WTC11 (cell line): Measurements from ENCODE around the gene LCN15. TPM values are rescaled to one million over a fixed set of nuclear protein-coding genes. Genes with fewer than 3 reads are reported as not detected.

Source experiments
- ATAC-seq: fragments of 200-7000 bp; cut with Tn5 transposase; 2 replicates; pipeline ENCODE4 v1.10.0; 2021; ENCODE audit warnings: mild to moderate bottlenecking, moderate library complexity
- CTCF ChIA-PET: fragments of 300-600 bp; sonication (Branson Sonifier 250); formaldehyde crosslinking; loops from one replicate; lab custom pipeline; 2021; ENCODE audit warnings: antibody characterized with exemption; lab: Charles Lee
- POLR2A ChIA-PET: fragments of 350-600 bp; sonication (Branson Sonifier 250); formaldehyde crosslinking; loops from one replicate; lab custom pipeline; 2021; ENCODE audit warnings: antibody characterized with exemption; lab: Charles Lee
- DNase-seq: peaks from one replicate; pipeline ENCODE4 v3.0.0; 2021; ENCODE audit warnings: low spot score
- H3K27ac Mint-ChIP-seq: 2 replicates; pipeline ENCODE4 v1.8.0; 2021; ENCODE audit warnings: mixed read lengths
- H3K27me3 Mint-ChIP-seq: 2 replicates; pipeline ENCODE4 v1.8.0; 2021; ENCODE audit warnings: low read depth, mild to moderate bottlenecking, moderate library complexity, mixed read lengths
- H3K36me3 Mint-ChIP-seq: 2 replicates; pipeline ENCODE4 v1.8.0; 2021; ENCODE audit warnings: mixed read lengths
- H3K4me1 Mint-ChIP-seq: 2 replicates; pipeline ENCODE4 v1.8.0; 2022; ENCODE audit warnings: mixed read lengths
- H3K4me3 Mint-ChIP-seq: 2 replicates; pipeline ENCODE4 v1.8.0; 2021; ENCODE audit warnings: mild to moderate bottlenecking, moderate library complexity, mixed read lengths
- H3K9me3 Mint-ChIP-seq: 2 replicates; pipeline ENCODE4 v1.8.0; 2021; ENCODE audit warnings: mixed read lengths
- GABPB1 ChIP-seq: sonication (generic); formaldehyde crosslinking; IDR thresholded peaks from 2 replicates; pipeline ENCODE4 v1.8.1; 2023; ENCODE audit warnings: mild to moderate bottlenecking, missing genetic modification reagents
- IRF2 ChIP-seq: sonication (generic); formaldehyde crosslinking; IDR thresholded peaks from 2 replicates; pipeline ENCODE4 v1.8.0; 2022; ENCODE audit warnings: low read depth, missing genetic modification reagents, borderline replicate concordance
- JAZF1 ChIP-seq: fragments of 250-450 bp; sonication (Bioruptor Pico); IDR thresholded peaks from 2 replicates; pipeline ENCODE4 v1.9.0; 2021; ENCODE audit warnings: moderate library complexity, mild to moderate bottlenecking, inconsistent platforms
- KAT7 ChIP-seq: sonication (generic); formaldehyde crosslinking; IDR thresholded peaks from 2 replicates; pipeline ENCODE4 v1.8.1; 2023; ENCODE audit warnings: missing genetic modification reagents, mild to moderate bottlenecking, borderline replicate concordance
- NFE2L1 ChIP-seq: sonication (generic); formaldehyde crosslinking; IDR thresholded peaks from 2 replicates; pipeline ENCODE4 v1.8.1; 2023; ENCODE audit warnings: missing genetic modification reagents
- TEAD4 ChIP-seq: sonication (generic); formaldehyde crosslinking; IDR thresholded peaks from 2 replicates; pipeline ENCODE4 v1.8.0; 2022; ENCODE audit warnings: mild to moderate bottlenecking, missing genetic modification reagents
- ZNF263 ChIP-seq: sonication (generic); formaldehyde crosslinking; IDR thresholded peaks from 2 replicates; pipeline ENCODE4 v1.8.1; 2022; ENCODE audit warnings: low read depth, mild to moderate bottlenecking, moderate library complexity, missing genetic modification reagents
- ZNF396 ChIP-seq: fragments of 250-450 bp; sonication (Bioruptor Pico); IDR thresholded peaks from 2 replicates; pipeline ENCODE4 v1.8.0; 2021; ENCODE audit warnings: mild to moderate bottlenecking, moderate library complexity, borderline replicate concordance
- ZNF425 ChIP-seq: fragments of 250-450 bp; sonication (Bioruptor Pico); conservative IDR thresholded peaks from 2 replicates; pipeline ENCODE4 v1.9.0; 2021; ENCODE audit warnings: mild to moderate bottlenecking
- total RNA-seq: library from RNA; stranded (reverse); gene quantifications from 3 replicates; pipeline ENCODE4 v1.2.3, GENCODE V29; 2021
- TF ChIP-seq, protein P1 (sequence below): sonication (generic); formaldehyde crosslinking; conservative IDR thresholded peaks from 2 replicates; pipeline ENCODE4 v1.8.1; 2022; ENCODE audit warnings: mild to moderate bottlenecking, missing genetic modification reagents
- TF ChIP-seq, protein P2 (sequence below): fragments of 250-450 bp; sonication (Bioruptor Pico); IDR thresholded peaks from 2 replicates; pipeline ENCODE4 v1.9.0; 2021; ENCODE audit warnings: mild to moderate bottlenecking, borderline replicate concordance

The LCN15 gene
- total RNA-seq, 1 experiment from 2014 or later, result 0.52 TPM

- no peak for ATAC-seq
- no peak for DNase-seq
- TF ChIP-seq ZNF425 (CRISPR knock-in tag) (no peak), KAT7 (no peak)
- H3K4me1 Mint-ChIP-seq, result no peaks in the 10 kb centered on the region; the same call in none of the 2 replicates
- no peak overlapping the region for H3K4me3 Mint-ChIP-seq
- ChIA-PET POLR2A (interaction anchor here (0.5 kb wide), 1 partner anchor 253 kb away, joined by 3 read pairs; no protein-coding TSS in a partner anchor), CTCF (interaction anchor here (1.2 to 4.7 kb wide), 4 partner anchors 10 to 16 kb away, joined by 3 to 39 read pairs (median 5); partner anchors contain the start of gene LCN8)
- no peaks in the 10 kb centered on the region for H3K9me3 Mint-ChIP-seq
- H3K36me3 Mint-ChIP-seq, result no peaks in the 10 kb centered on the region
- no peak overlapping the region for H3K27ac Mint-ChIP-seq
- H3K27me3 Mint-ChIP-seq, result no peaks in the 10 kb centered on the region
Measured at GRCh38 chr9:136745389-136746154, 18.7 kb downstream of the LCN15 start.

DNA sequence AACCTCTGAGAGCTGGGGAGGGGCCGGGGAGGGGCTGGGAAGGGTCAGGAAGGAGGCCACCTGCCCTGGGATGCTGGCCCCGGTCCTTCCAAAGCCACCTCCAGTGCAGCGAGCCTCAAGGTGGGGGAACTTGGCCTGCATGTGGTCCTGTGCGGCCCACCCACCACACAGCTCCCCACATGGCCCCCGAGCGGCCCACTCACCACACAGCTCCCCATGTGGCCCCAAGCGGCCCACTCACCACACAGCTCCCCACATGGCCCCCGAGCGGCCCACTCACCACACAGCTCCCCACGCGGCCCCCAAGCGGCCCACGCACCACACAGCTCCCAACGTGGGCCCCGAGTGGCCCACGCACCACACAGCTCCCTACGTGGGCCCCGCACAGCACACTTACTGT, 19.5 kb downstream of the LCN15 start:
- no peaks in the 10 kb centered on the region; the same call in none of the 2 replicates for H3K4me1 Mint-ChIP-seq
- H3K27me3 Mint-ChIP-seq, result no peaks in the 10 kb centered on the region
- POLR2A ChIA-PET, result no interaction called here

DNA sequence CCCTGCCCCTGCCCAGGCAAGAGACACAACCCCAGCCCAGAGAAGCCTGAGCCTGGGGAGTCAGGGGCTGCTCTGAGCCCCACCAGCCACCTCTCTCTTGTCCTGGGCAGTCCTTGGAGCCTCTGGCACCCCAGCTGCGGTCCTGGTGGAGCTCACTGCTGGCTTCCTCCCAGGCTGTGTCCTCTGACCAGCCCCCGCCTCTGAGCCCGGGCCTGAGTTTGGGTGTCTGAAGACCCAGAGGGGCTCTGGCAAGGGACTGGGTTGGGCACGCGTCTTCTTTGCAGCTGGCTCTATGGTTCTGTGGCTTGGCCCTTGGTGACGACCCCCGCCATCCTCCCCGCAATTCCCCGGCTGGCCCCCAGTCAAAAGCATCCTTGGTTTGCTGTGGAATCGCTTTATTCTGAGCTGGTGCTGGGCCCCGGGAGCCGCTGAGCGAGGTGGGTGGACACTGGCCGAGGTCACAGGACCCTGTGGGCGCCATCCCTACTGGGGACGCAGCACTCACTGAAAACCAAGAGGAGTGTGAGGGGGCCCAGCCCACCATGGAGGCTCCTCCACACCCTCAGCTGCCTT, 20.6 kb downstream of the LCN15 start:
- Mint-ChIP-seq H3K4me3 (no peak overlapping the region), H3K4me1 (no peaks in the 10 kb centered on the region; the same call in none of the 2 replicates), H3K27me3 (no peaks in the 10 kb centered on the region), H3K27ac (no peak overlapping the region), H3K36me3 (no peaks in the 10 kb centered on the region), H3K9me3 (peaks cover under 1% of the 10 kb centered on the region; the same call in 1 of the 2 replicates)
- TF ChIP-seq, protein P1, sequence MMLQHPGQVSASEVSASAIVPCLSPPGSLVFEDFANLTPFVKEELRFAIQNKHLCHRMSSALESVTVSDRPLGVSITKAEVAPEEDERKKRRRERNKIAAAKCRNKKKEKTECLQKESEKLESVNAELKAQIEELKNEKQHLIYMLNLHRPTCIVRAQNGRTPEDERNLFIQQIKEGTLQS (CRISPR knock-in tag), result no peak
- TF ChIP-seq NFE2L1 (CRISPR knock-in tag) (no peak), ZNF396 (CRISPR knock-in tag) (no peak), ZNF263 (CRISPR knock-in tag) (no peak), JAZF1 (CRISPR knock-in tag) (no peak), KAT7 (no peak)
- TF ChIP-seq, protein P2, sequence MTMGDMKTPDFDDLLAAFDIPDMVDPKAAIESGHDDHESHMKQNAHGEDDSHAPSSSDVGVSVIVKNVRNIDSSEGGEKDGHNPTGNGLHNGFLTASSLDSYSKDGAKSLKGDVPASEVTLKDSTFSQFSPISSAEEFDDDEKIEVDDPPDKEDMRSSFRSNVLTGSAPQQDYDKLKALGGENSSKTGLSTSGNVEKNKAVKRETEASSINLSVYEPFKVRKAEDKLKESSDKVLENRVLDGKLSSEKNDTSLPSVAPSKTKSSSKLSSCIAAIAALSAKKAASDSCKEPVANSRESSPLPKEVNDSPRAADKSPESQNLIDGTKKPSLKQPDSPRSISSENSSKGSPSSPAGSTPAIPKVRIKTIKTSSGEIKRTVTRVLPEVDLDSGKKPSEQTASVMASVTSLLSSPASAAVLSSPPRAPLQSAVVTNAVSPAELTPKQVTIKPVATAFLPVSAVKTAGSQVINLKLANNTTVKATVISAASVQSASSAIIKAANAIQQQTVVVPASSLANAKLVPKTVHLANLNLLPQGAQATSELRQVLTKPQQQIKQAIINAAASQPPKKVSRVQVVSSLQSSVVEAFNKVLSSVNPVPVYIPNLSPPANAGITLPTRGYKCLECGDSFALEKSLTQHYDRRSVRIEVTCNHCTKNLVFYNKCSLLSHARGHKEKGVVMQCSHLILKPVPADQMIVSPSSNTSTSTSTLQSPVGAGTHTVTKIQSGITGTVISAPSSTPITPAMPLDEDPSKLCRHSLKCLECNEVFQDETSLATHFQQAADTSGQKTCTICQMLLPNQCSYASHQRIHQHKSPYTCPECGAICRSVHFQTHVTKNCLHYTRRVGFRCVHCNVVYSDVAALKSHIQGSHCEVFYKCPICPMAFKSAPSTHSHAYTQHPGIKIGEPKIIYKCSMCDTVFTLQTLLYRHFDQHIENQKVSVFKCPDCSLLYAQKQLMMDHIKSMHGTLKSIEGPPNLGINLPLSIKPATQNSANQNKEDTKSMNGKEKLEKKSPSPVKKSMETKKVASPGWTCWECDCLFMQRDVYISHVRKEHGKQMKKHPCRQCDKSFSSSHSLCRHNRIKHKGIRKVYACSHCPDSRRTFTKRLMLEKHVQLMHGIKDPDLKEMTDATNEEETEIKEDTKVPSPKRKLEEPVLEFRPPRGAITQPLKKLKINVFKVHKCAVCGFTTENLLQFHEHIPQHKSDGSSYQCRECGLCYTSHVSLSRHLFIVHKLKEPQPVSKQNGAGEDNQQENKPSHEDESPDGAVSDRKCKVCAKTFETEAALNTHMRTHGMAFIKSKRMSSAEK, result no peak
- CTCF ChIA-PET, result interaction anchor here (1.1 to 4.7 kb wide), 5 partner anchors 11 to 21 kb away, joined by 3 to 40 read pairs (median 7); partner anchors contain the start of gene LCN8
- ATAC-seq (no peak), DNase-seq (no peak)
- POLR2A ChIA-PET, result no interaction called here

More for the DNA sequence above, 19.5 kb downstream of the LCN15 start:
- H3K36me3 Mint-ChIP-seq, result no peaks in the 10 kb centered on the region
- no peaks in the 10 kb centered on the region for H3K9me3 Mint-ChIP-seq
- no peak for TF ChIP-seq TEAD4 (CRISPR knock-in tag)
- no peak for TF ChIP-seq GABPB1 (CRISPR knock-in tag)
- no peak for TF ChIP-seq IRF2 (CRISPR knock-in tag)
- CTCF ChIA-PET, result interaction anchor here (1.2 to 4.7 kb wide), 4 partner anchors 10 to 16 kb away, joined by 3 to 39 read pairs (median 5); partner anchors contain the start of gene LCN8
- H3K27ac Mint-ChIP-seq, result no peak overlapping the region
- DNase-seq (no peak), ATAC-seq (no peak)
- H3K4me3 Mint-ChIP-seq, result no peak overlapping the region
